Right lung (tissue), 5 donors: ENCODE results near the gene ZNF497. TPM values are rescaled to one million over a fixed set of nuclear protein-coding genes. Genes with fewer than 3 reads are reported as not detected.
A peak's percentile ranks its signal among the peaks of the same experiment; 100 is the strongest.
"Not testable (repeated sequence)": the region's sequence is repeated elsewhere in the genome, so short reads cannot be mapped to it uniquely, and the experiment has no call there.

Source experiments
- DNase-seq, 2 donors: peaks; one replicate each; pipeline ENCODE4 v3.0.0-alpha.2; 2013
- polyA plus RNA-seq, 5 donors: library from polyadenylated mRNA; unstranded; fragments of 120-200 nt; gene quantifications; one replicate each; pipeline versions ENCODE4 v1.2.1 to v1.2.3, GENCODE V29; 2013; ENCODE audit warnings: inconsistent platforms in 1 of 5, low replicate concordance in 1 of 5; ENCODE audit not compliant: insufficient read length in 5 of 5, insufficient read depth in 1 of 5

The ZNF497 gene
- polyA plus RNA-seq, 5 donors = 2.5 to 4.7 (median 3.0) TPM

DNA sequence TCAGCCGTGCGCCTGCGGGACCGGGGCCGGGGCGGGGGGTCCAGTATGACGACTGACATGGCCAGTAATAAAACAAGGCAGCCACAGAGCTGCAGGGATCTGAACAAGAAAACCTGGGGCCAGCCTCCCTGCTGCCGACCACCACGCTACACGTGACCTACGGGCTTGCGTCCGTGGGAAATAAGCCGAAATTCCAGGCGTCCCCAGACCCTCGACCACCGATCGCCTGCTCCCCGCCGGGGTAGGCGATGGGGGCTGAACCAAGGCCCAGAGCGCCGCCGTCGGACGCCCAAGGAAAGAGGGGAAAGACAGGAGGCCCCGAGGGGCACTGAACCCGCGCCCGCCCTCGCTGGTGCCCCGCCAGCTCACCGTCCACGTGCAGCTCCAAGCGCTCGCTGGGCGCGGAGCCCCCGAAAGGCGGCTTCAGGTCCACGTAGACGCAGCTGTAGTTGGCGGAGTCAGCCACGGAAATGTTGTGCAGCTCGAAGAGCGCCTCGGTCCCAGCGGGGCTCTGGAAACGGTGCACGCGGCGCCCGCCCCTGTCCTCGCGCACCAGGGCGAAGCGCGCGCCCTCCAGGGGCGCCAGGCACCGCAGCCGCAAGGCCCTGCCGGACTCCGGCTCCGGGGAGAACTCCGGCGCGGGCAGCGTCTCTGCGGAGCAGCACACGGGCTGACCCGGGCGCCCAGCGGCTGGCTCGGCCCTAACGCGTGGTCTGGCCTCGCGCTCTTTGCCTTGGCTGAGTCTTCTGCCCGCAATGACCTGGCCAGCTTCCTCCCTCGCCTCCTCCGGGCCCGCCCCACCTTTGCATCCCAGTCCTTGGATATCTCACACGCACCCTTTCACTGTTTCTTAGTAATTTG lies 12.3 kb downstream of the ZNF497 start:
- DNase-seq = no peak

DNA sequence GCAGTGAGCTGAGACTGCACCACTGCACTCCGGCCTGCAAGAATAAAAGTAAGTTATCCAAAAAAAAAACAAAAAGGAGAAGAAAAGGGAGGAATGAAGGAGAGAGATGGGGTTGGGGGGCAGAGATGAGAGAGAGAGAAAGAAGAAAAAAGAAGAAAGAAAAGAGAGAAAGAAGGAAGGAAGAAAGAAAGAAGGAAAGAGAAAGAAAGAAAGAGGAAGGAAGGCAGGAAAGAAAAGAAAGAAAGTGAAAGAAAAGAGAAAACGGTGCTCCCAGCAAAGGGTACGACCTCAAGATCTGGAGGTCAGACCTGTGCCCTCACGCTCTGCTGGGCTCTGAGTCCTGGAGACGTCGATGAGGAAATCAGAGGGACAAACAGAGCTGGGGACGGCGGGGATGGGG lies 13.0 kb downstream of the ZNF497 start:
- DNase-seq = no peak

DNA sequence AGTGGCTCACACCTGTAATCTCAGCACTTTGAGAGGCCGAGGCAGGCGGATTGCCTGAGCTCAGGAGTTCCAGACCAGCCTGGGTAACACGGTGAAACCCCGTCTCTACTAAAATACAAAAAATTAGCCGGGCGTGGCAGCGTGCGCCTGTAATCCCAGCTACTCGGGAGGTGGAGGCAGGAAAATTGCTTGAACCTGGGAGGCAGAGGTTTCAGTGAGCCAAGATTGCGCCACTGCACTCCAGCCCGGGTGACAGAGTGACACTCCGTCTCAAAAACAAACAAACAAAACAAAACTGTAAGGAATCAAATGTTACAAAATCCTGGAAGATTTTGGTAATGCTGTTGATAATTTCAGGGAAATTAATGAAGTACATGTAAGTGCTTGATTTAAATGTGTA lies 14.5 kb downstream of the ZNF497 start:
- not testable (repeated sequence) for DNase-seq

DNA sequence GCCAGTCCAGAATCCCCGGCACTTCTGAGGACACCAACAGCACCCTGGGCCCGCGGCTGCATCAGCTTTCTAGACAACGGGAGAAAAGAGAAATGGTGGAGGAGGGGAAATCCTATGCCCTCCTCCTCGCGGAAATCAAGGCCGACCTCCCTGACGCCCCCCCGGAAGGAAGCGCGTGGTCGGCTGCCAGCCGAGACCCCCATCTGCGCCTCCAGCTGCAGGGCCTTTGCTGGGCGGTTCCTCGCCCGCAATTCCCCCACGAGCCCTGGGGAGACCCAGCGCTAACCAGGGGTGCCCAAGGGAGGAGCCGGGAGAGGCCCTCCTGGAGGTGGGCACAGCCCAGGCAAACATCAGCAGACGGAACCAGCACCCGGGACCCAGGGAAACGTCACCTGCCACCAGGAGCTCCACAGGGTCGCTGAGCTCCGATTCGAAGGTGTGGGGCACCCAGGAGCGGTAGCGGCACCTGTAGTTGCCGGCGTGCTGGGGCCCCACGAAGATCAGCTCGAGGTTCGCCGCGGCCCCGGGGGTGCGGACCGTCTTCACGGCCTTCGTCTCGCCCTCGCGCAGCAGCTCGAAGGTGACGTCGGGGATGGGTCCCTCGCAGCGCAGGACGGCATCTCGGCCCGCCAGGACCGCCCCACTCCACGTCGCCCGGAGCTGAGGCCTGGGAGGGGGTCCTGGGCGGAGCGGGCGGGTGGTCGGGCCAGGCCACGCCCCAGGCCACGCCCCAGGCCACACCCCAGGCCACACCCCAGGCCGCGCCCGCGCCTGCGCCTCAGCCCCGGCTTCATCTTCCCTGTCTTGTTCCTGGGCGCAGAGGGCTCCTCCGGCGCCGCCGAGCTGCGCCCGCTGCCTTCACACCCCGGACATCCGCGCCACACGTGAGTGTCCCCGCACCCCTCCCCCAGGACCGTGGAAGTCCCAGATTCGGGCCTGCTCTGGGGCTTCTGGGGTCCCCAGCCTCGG lies 15.3 kb downstream of the ZNF497 start:
- no peak for DNase-seq

DNA sequence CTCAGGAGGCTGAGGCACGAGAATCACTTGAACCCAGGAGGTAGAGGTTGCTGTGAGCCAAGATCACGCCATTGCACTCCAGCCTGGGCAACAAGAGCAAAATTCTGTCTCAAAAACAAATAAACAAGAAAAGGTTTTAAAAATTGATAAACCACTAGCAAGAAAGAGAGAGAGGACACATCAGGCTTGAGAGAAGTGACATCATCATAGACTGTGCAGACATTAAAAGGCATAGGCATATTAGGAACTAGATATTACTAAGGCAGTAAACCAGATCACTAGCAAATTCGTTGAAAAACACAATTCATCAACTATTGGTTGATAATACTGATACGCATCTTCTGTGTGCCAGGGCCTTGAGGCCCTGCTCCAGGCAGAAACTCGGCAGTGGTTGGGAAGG lies 17.0 kb downstream of the ZNF497 start:
- DNase-seq = no peak

DNA sequence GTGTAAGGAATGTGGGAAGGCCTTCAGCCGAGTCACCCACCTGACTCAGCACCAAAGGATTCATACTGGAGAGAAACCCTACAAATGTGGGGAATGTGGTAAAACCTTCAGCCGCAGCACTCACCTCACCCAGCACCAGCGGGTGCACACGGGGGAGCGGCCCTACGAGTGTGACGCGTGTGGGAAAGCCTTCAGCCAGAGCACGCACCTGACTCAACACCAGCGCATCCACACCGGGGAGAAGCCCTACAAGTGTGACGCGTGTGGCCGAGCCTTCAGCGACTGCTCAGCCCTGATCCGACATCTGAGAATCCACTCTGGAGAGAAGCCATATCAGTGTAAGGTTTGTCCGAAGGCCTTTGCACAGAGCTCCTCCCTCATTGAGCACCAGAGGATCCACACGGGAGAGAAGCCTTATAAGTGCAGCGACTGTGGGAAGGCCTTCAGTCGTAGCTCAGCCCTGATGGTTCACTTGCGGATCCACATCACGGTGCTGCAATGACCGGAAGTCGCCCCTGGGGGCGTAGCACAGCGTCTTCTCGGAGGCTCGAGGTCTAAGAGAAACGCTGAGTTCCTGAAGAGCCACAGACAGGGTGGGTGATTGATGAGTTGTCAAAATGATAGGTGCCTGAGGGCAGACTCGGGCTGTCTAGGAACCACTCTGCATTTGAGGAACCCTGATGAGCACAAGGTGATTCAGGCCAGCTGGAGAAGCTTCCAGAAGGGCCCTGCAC lies 23.6 kb downstream of the ZNF497 start:
- no peak for DNase-seq

DNA sequence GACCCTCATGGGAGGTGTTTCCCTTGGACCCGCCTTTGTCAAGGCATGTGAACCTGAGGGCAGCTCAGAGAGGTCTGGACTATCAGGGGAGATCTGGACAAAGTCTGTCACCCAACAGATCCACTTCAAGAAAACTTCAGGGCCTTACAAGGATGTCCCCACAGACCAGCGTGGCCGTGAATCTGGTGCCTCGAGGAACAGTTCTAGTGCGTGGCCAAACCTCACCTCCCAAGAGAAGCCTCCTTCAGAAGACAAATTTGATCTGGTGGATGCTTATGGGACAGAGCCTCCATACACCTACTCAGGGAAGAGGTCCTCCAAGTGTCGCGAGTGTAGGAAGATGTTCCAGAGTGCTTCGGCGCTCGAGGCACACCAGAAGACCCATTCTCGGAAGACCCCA lies 24.2 kb downstream of the ZNF497 start:
- DNase-seq = no peak

DNA sequence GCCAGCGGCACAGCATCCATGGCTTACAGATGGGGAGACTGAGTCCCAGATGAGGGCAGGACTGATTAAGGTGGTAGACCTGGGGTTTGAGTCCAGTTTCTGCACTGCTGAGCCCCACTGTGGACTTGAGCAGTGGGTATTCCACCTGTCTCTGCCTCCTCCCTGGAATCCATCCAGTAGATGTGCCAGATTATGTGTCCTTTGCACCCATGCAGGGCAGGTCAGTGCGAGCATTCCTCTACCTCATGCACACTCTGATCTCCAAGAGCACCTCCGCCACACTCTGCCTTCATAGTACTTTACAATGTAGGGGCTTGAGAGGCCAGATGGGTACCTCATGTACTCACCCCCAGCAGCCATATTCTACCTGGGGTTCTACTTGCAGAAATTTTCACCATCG lies 25.7 kb downstream of the ZNF497 start:
- no peak for DNase-seq

DNA sequence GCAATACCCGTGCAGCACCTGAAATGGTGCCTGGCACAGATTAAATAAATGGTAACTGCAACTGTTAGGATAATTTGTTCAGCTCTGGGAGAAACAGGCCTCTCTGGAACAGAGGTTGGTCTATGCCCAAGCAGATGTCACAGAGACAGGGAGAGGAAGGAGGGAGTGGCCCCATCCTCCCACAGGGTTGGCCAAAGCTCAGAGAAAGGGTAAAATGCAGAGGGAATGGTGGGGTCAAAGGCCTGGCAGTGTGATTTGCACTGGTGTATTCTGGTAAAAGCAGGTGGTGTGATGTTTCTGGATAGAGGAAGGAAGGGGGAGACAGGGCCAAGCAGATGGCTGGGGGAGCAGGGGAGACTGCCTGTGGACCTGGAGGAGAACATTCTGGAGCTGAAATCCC lies 26.3 kb downstream of the ZNF497 start:
- no peak for DNase-seq

DNA sequence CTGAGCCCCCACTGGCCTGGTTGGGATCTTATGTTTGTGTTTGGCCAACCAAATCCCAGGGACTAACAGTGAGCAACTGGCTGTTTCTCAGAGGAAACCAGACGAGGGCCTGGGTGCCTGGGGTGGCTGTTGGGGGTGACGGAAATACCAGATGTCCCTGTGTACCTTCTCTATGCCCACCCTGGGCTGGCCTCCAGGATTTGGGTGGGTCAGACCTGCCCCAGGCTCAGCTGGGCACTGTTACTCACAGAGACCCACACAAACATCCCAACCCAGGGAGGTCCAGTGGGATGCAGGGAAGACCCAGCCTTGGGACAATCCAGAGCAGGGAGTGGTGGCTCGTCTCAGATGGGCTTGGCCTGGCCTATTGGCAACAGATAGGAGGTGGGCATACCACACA lies 26.9 kb downstream of the ZNF497 start:
- DNase-seq = no peak

DNA sequence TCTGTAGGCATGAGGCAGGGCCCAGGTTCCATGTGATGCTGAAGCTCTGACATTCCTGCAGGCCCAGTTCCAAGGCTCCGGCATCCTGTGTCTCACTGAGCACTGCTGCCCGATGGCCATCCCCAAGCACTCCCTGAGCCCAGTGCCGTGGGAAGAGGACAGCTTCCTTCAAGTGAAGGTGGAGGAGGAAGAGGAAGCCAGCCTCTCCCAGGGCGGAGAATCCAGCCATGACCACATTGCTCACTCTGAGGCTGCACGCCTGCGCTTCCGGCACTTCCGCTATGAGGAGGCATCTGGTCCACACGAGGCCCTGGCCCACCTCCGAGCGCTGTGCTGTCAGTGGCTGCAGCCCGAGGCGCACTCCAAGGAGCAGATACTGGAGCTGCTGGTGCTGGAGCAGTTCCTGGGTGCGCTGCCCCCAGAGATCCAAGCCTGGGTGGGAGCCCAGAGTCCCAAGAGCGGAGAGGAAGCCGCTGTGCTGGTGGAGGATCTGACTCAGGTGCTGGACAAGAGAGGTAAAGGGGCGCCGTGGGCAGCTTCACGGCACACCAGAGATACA lies 27.8 kb downstream of the ZNF497 start:
- no peak for DNase-seq

DNA sequence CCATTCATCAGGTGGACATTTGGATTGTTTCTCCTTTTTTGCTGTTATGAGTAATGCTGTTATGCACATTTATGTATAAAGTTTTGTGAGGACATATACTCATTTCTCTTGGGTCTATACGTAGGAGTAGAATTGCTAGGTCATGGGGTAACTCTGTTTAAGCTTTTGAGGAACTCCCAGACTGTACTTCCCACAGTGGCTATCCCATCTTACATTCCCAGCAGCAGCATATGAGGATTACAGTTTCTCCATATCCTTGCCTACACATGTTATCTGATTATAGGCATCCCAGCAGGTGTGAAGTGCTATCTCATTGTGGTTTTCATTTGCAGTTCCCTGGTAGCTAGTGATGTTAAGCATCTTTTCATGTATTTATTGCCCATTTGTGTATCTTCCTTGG lies 29.9 kb downstream of the ZNF497 start:
- no peak for DNase-seq

DNA sequence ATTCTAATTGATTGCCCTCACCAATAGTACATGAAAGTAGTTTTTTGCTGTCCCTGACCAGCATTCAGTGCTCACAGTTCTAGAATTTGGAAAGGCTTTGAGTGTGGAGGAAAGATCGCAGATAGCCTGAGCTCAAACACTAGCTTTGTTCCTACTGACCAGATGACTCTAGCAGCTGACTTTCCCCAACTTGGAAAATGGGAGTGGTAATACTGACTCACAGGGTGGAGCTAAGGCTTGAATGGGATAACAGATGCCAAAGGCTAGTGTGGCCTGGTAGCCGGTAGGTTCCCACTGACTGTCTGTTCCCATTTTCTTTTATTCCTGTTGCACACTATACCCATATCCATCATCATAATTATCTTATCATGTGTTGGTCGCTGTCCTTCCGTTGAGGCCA lies 32.1 kb downstream of the ZNF497 start:
- DNase-seq = no peak

DNA sequence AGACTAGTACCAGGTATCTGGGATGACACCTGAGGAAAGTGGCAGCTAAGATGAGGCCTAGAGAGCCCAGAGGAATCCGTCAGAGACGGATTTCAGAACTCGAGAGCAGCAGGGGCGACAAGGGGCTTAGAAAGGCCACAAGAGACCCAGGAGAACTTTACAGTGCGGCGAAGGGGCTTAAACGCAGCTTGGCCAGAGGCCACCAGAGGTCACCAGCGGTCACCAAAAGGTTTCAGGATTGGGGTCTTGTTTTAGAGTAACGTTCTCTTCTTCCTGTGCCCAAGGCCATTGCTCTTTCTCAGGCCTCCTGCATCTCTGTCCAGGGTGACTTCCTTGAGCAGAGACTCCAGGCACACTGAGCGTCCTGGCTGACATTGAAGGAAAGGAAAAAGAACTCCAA lies 33.6 kb downstream of the ZNF497 start:
- no peak for DNase-seq

DNA sequence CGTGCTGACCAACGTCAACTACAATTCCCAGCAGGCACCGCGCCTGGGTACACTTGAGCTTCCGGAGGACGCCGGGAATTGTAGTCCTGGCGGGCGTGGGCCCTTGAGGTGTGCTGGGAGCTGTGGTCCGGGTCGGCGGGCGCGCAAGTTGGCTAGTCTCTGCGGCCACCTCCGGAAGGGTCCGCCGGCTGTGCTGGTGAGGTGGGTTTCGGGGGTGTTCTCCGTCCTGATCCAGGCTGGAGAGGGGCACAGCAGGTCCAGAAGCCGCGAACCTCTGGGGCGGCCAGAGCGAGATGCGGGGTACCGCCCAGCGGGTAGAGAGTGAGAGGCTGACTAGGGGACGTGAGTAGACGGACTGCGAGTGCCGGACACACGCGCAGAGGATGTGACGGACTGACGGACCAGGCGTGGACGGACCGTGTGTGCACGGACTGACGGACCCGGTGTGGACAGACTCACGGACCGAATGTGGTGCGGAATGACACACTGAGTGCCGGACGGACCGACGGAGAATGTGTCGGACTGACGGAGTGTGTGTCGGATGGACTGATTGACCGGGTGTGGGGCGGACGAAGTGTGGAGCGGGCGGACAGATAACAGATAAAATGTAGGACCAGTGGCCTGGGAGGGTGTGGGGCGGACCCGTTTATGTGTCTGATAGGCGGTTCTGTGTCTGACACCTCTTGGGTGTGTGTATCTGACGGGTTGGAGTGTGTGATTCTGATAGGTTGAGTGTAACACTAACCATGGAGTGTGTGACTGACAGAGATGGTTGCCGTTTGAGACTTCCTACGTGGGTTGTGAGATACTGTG lies 35.4 kb downstream of the ZNF497 start, which contains the start of gene ZSCAN22:
Gene ZSCAN22 (plus strand): TSS at position 81 of the 813 bp plus-strand sequence. CDS start 7,809 bp downstream, outside the sequence.
- peak; percentile 93 to 95 for DNase-seq

DNA sequence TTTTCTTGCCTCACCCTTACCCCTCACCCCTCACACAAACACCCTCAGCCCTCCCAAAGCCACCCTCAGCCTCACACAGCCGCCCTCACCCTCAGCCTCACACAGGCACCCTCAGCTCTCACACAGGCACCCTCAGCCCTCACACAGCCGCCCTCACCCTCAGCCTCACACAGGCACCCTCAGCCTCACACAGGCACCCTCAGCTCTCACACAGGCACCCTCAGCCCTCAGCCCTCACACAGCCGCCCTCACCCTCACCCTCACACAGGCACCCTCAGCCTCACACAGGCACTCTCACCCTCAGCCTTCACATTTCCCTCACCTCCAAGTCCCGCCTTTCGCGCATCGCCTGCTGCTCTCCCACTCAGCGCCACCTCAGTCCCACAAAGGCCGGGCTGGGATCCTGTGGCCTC lies 36.0 kb downstream of the ZNF497 start:
- DNase-seq = no peak

DNA sequence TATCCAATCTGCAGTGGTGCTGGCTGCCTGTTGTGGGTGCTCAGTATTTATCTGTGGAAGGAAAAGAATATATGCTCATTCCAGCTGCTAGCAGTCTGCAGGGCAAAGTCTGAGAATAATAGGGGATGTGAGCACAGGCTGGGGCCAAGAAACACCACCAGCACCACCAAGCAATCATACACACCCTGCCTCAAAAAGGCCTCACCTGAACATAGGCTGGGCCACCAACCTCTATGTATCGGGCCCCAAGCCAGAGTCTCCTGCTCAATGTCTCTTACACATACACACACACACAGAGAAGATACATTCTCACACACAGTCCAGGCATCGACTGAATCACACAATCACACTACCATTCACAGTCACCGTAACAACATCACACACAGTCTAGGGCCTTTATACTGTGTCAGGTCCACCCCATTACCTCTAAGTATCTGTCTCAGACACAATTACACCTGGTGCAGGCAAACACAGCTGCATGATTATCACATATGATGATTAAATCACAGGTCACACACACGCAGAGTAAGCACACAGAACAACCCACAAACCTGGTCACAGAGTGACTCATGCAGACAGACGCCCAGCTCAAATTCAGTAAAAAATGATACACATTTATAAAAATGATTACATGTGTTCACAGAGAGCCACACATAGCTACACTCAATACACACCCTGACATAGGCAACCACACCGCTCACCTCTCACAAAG lies 37.1 kb downstream of the ZNF497 start:
- DNase-seq = no peak

DNA sequence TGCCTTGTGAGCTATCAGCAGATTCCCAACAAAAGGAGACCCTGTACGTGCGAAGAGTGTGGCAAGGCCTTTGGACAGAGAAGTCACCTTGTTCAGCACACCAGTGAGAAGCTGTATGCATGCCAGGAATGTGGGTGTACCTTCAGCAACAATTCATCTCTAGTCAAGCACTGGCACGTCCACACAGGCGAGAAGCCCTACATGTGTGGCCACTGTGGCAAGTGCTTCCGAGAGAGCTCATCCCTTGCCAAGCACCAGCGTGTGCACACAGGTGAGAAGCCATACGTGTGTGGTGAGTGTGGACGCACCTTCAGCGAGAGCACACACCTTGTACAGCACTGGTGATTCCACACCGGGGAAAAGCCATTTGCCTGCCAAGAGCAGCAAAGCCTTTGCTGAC lies 43.3 kb downstream of the ZNF497 start:
- no peak for DNase-seq

DNA sequence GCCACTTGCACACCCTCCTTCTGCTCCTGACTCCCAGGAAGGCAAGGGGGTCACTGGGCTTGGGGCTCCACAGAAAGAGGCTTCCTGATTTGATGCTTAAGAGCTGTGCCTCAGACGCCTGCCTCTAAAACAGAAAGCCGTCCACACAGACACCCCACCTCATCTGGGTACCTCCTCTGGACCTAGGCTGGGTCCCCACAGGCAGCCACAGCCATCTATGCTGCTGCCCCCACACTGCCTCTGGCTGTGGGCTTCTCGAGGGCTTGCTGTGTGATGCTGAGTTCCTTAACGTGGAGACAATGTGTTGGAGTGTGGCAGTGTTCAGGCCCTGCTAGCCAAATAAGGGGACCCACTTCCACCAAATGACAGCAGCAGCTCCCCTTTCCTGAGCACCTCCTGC lies 44.3 kb downstream of the ZNF497 start:
- no peak for DNase-seq

DNA sequence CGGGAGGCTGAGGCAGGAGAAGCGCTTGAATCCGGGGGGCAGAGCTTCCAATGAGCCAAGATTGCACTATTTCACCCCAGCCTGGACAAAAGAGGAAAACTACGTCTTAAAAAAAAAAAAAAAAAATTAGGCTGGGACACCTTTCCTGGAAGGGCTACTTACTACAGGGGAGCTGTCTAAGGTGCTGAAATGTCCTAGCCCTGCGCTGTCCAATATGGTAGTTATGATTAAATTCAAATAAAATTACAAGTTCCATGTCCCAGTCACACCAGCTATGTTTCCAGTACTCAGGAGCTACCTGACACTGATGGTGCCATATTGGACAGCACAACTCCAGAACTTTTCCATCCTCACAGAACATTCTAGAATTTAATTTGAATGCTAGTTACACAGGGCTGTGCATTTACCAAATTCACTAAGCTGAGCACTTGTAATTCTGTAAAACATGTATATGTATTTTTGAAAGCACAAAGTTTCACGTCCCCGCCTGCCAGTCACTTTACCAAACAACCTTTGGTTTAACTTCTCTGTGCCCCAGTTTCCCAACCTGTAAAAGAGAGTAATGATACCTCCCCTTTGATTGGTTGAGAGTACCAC lies 45.0 kb downstream of the ZNF497 start:
- DNase-seq = peak in 1 of 2 donors; percentile 14
